H1 (cell line): ENCODE results near the gene C7orf57. TPM values are rescaled to one million over a fixed set of nuclear protein-coding genes. Genes with fewer than 3 reads are reported as not detected.

Experiments
- CTCF ChIA-PET: fragments of 300-600 bp; sonication (Branson Sonifier 250); formaldehyde crosslinking; loops from one replicate; lab custom pipeline; 2021; ENCODE audit not compliant: partially characterized antibody; lab: Charles Lee
- POLR2A ChIA-PET: fragments of 300-600 bp; sonication (Branson Sonifier 250); formaldehyde crosslinking; loops from one replicate; lab custom pipeline; 2021; ENCODE audit warnings: inconsistent platforms; ENCODE audit not compliant: partially characterized antibody; lab: Charles Lee
- DNase-seq, 2 experiments: peaks; one replicate each; pipeline versions ENCODE4 v3.0.0 to v3.0.0-alpha.2; 2010 to 2022; ENCODE audit warnings: low spot score in 2 of 2, low read depth in 1 of 2, mixed read lengths in 1 of 2
- FAIRE-seq: peaks from 2 replicates; lab custom pipeline; 2011; peaks lifted over from hg19 to GRCh38; lab: Jason Lieb, UNC
- H2AFZ ChIP-seq: 2 replicates; pipeline ENCODE4 v1.8.1; 2012; ENCODE audit warnings: low read length, inconsistent platforms
- H2AK5ac ChIP-seq: 2 replicates; pipeline ENCODE4 v1.6.1; 2013; ENCODE audit warnings: low read depth, low read length
- H2BK120ac ChIP-seq: replicated peaks from 2 replicates; pipeline ENCODE3; 2013; ENCODE audit warnings: low read depth, low read length, inconsistent platforms
- H2BK12ac ChIP-seq: 2 replicates; pipeline ENCODE4 v1.6.1; 2013; ENCODE audit warnings: low read depth, low read length
- H2BK15ac ChIP-seq: 2 replicates; pipeline ENCODE4 v1.6.1; 2013; ENCODE audit warnings: low read length
- H2BK20ac ChIP-seq: 2 replicates; pipeline ENCODE4 v1.6.1; 2013; ENCODE audit warnings: low read length
- H2BK5ac ChIP-seq: 2 replicates; pipeline ENCODE4 v1.6.1; 2013; ENCODE audit warnings: low read depth, low read length
- H3K14ac ChIP-seq: 2 replicates; pipeline ENCODE4 v1.6.1; 2013; ENCODE audit warnings: inconsistent platforms; ENCODE audit not compliant: insufficient read length
- H3K18ac ChIP-seq: 2 replicates; pipeline ENCODE4 v1.6.1; 2013; ENCODE audit warnings: low read length; ENCODE audit errors: extremely low read depth
- H3K23ac ChIP-seq: 2 replicates; pipeline ENCODE4 v1.6.1; 2013; ENCODE audit warnings: inconsistent platforms; ENCODE audit not compliant: insufficient read length
- H3K23me2 ChIP-seq: 2 replicates; pipeline ENCODE4 v1.6.1; 2013; ENCODE audit warnings: low read depth, low read length
- H3K27ac ChIP-seq: 2 replicates; pipeline ENCODE4 v1.6.1; 2011; ENCODE audit warnings: low read depth, low read length, inconsistent platforms
- H3K27me3 ChIP-seq, 4 experiments: replicated peaks in 1 of 4; 1 replicate in 1 of 4; 2 replicates in 3 of 4; pipeline versions ENCODE4 v1.6.1 to v1.8.1; 2011 to 2013; ENCODE audit warnings: low read length in 3 of 4, mild to moderate bottlenecking in 3 of 4, inconsistent platforms in 2 of 4, mixed read lengths in 2 of 4, moderate library complexity in 1 of 4; ENCODE audit not compliant: control insufficient read depth in 3 of 4, insufficient read depth in 3 of 4; ENCODE audit errors: extremely low read depth in 1 of 4
- H3K36me3 ChIP-seq, 4 experiments: 2 replicates each; pipeline versions ENCODE4 v1.6.1 to v1.8.1; 2011 to 2013; ENCODE audit warnings: mild to moderate bottlenecking in 4 of 4, low read length in 3 of 4, moderate library complexity in 2 of 4, control low read depth in 1 of 4, inconsistent platforms in 1 of 4; ENCODE audit not compliant: insufficient read depth in 4 of 4, control insufficient read depth in 2 of 4
- H3K4ac ChIP-seq: replicated peaks from 2 replicates; pipeline ENCODE3; 2013; ENCODE audit warnings: low read length, low read depth, mixed read lengths, inconsistent platforms; ENCODE audit not compliant: insufficient read length
- H3K4me1 ChIP-seq, 4 experiments: replicated peaks in 1 of 4; 1 replicate in 1 of 4; 2 replicates in 3 of 4; pipeline versions ENCODE4 v1.6.1 to v1.8.1; 2011 to 2013; ENCODE audit warnings: low read length in 3 of 4, inconsistent platforms in 2 of 4, mixed read lengths in 1 of 4; ENCODE audit not compliant: insufficient read depth in 4 of 4, control insufficient read depth in 3 of 4
- H3K4me2 ChIP-seq, 2 experiments: 2 replicates each; pipeline versions ENCODE4 v1.6.1 to v1.8.1; 2011 to 2013; ENCODE audit warnings: low read depth in 2 of 2, low read length in 2 of 2, control low read depth in 1 of 2, inconsistent platforms in 1 of 2, mild to moderate bottlenecking in 1 of 2; ENCODE audit not compliant: insufficient read depth in 1 of 2
- H3K4me3 ChIP-seq, 4 experiments: fragments of 200-600, 300-600 bp in 1 of 4; sonication (generic), shearing (Covaris generic), sonication (Bioruptor Twin) in 1 of 4; 2 replicates each; pipeline versions ENCODE4 v1.5.1 to v1.8.1; 2011 to 2016; ENCODE audit warnings: low read length in 4 of 4, low read depth in 3 of 4, control low read depth in 2 of 4, inconsistent platforms in 2 of 4, mild to moderate bottlenecking in 2 of 4, mixed read lengths in 1 of 4, moderate library complexity in 1 of 4; ENCODE audit not compliant: insufficient read depth in 2 of 4; ENCODE audit errors: extremely low read depth in 1 of 4
- H3K56ac ChIP-seq: replicated peaks from 2 replicates; pipeline ENCODE3; 2013; ENCODE audit warnings: low read depth, mild to moderate bottlenecking, mixed read lengths, low read length, inconsistent platforms; ENCODE audit not compliant: insufficient read length
- H3K79me1 ChIP-seq: 2 replicates; pipeline ENCODE4 v1.6.1; 2013; ENCODE audit warnings: low read depth, low read length, control low read depth
- H3K79me2 ChIP-seq, 2 experiments: 2 replicates each; pipeline versions ENCODE4 v1.6.1 to v1.8.1; 2012 to 2013; ENCODE audit warnings: low read length in 2 of 2, mild to moderate bottlenecking in 2 of 2, inconsistent platforms in 1 of 2; ENCODE audit not compliant: insufficient read depth in 2 of 2, control insufficient read depth in 1 of 2
- H3K9ac ChIP-seq, 4 experiments: replicated peaks in 1 of 4; 1 replicate in 1 of 4; 2 replicates in 3 of 4; pipeline versions ENCODE4 v1.6.1 to v1.8.1; 2011 to 2013; ENCODE audit warnings: low read depth in 3 of 4, low read length in 3 of 4, control low read depth in 2 of 4, mild to moderate bottlenecking in 2 of 4, moderate library complexity in 2 of 4, inconsistent platforms in 1 of 4; ENCODE audit errors: extremely low read depth in 1 of 4
- H3K9me3 ChIP-seq, 2 experiments: 2 replicates each; pipeline versions ENCODE4 v1.6.1 to v1.8.1; 2012 to 2013; ENCODE audit warnings: mild to moderate bottlenecking in 2 of 2, moderate library complexity in 2 of 2, control low read depth in 1 of 2, inconsistent platforms in 1 of 2, low read depth in 1 of 2, low read length in 1 of 2, mixed read lengths in 1 of 2; ENCODE audit not compliant: insufficient read depth in 2 of 2
- H4K20me1 ChIP-seq, 2 experiments: replicated peaks in 1 of 2; 2 replicates each; pipeline versions ENCODE3 to v1.8.1; 2011 to 2013; ENCODE audit warnings: inconsistent platforms in 2 of 2, low read length in 2 of 2, mild to moderate bottlenecking in 1 of 2; ENCODE audit not compliant: insufficient read depth in 2 of 2, control insufficient read depth in 1 of 2
- H4K5ac ChIP-seq: 2 replicates; pipeline ENCODE4 v1.6.1; 2013; ENCODE audit warnings: low read length, low read depth, mixed read lengths, inconsistent platforms; ENCODE audit not compliant: insufficient read length
- H4K8ac ChIP-seq: 2 replicates; pipeline ENCODE4 v1.8.0; 2013; ENCODE audit warnings: mild to moderate bottlenecking, moderate library complexity, low read length, inconsistent platforms; ENCODE audit not compliant: insufficient read depth; ENCODE audit errors: extremely low read depth
- H4K91ac ChIP-seq: replicated peaks from 2 replicates; pipeline ENCODE3; 2013; ENCODE audit warnings: low read length, mixed read lengths, inconsistent platforms; ENCODE audit not compliant: insufficient read length
- CBX5 ChIP-seq: fragments of 300-800, 300-1000 bp; sonication (generic); IDR thresholded peaks from 2 replicates; pipeline ENCODE4 v1.7.1; 2016; ENCODE audit warnings: antibody characterized with exemption, low read length, low read depth
- CREB1 ChIP-seq: IDR thresholded peaks from 2 replicates; pipeline ENCODE4 v1.6.1; 2012; ENCODE audit warnings: inconsistent platforms
- GTF2F1 ChIP-seq: IDR thresholded peaks from 2 replicates; pipeline ENCODE4 v1.6.1; 2012; ENCODE audit warnings: low read depth, low read length, improper control_type of control experiment, borderline replicate concordance
- HDAC6 ChIP-seq: IDR thresholded peaks from one replicate; pipeline ENCODE4 v1.7.1; 2012; ENCODE audit warnings: low read depth, mild to moderate bottlenecking, inconsistent platforms, low read length, moderate library complexity
- USF2 ChIP-seq: IDR thresholded peaks from 2 replicates; pipeline ENCODE4 v1.6.1; 2011; ENCODE audit warnings: low read length, improper control_type of control experiment
- WGBS, 2 experiments: shearing (Covaris generic) in 1 of 2; methylation state at CpG; one replicate each; pipeline versions ENCODE4 v1.1.6 to v1.1.7; 2013 to 2015; ENCODE audit warnings: low lambda C conversion rate in 2 of 2, mixed read lengths in 2 of 2, inconsistent platforms in 1 of 2, low coverage in 1 of 2, missing lambda C conversion rate in 1 of 2; ENCODE audit not compliant: insufficient replicate concordance in 2 of 2, insufficient coverage in 1 of 2, insufficient read length in 1 of 2; ENCODE audit errors: extremely low coverage in 1 of 2, missing lambda C conversion rate in 1 of 2; 5-methylcytosine and 5-hydroxymethylcytosine counted together
- polyA plus RNA-seq, 7 experiments: library from polyadenylated mRNA; depleted of rRNA in 3 of 7; stranded (reverse) in 5 of 7; unstranded in 2 of 7; fragments of >200 nt in 5 of 7; fragments of 200-250 nt in 2 of 7; gene quantifications; 1 replicate in 5 of 7; 2 replicates in 1 of 7; 4 replicates in 1 of 7; pipeline versions ENCODE4 v1.2.1 to v1.2.3, GENCODE V29; 2011 to 2013; ENCODE audit warnings: missing spikeins in 2 of 7, mixed read lengths in 2 of 7
- total RNA-seq: library from RNA; stranded (reverse); fragmentation: NEBNext Ultra II Directional; extraction: Animal tissue kit (Norgen Biotek cat#: 25700); gene quantifications from 2 replicates; pipeline ENCODE4 v1.2.1, GENCODE V29; 2021

The C7orf57 gene
- total and polyA plus RNA-seq, 2 of the 8 experiments (the other 6 are each of a cell fraction or from before 2014, with no cell fraction given): 0.08 to 0.56 TPM

GRCh38 chr7:48046458-48046857 is 11.1 kb downstream of the C7orf57 start:
- Histone ChIP-seq H2BK15ac (0 out of 2 replicates have a peak overlapping the region, but pooled peaks have one; percentile 3), H3K23me2 (no peaks in the 10 kb centered on the region; the same call in 1 of the 2 replicates), H3K56ac (no peak overlapping the region), H3K18ac (no peak overlapping the region), H3K27ac (no peak overlapping the region), H2AK5ac (no peak overlapping the region), H3K9ac (no peak overlapping the region), H3K79me2 (no peaks in the 10 kb centered on the region), H4K5ac (no peak overlapping the region), H3K23ac (no peak overlapping the region), H2BK12ac (no peak overlapping the region), H3K27me3 (no peaks in the 10 kb centered on the region), H3K4me2 (no peak overlapping the region), H3K79me1 (no peaks in the 10 kb centered on the region), H4K91ac (no peak overlapping the region), H4K8ac (no peak overlapping the region; the same call in 1 of the 2 replicates), H3K36me3 (no peaks in the 10 kb centered on the region), H3K4me3 (no peak overlapping the region), H2AFZ (peak overlapping the region; percentile 97), H2BK120ac (no peak overlapping the region), H2BK20ac (no peak overlapping the region), H3K14ac (no peak overlapping the region), H3K4me1 (peaks cover 0 to 9% (median 4%) of the 10 kb centered on the region in 4 experiments; a peak in 5 of 7 replicates), H3K4ac (no peak overlapping the region), H4K20me1 (no peaks in the 10 kb centered on the region), H2BK5ac (no peak overlapping the region), H3K9me3 (no peaks in the 10 kb centered on the region)
- 81% methylated on average over 14 of the region's 14 CpGs; no CpG with 5 or more reads in 1 of the 2 experiments for WGBS, 2 experiments
- FAIRE-seq (no peak), DNase-seq (no peak)
- ChIA-PET CTCF (interaction anchor here (0.6 to 1.2 kb wide), 2 partner anchors 13 to 55 kb away, joined by 3 read pairs; no protein-coding TSS in a partner anchor), POLR2A (interaction anchor here (0.6 kb wide), 2 partner anchors 8 to 576 kb away, joined by 3 read pairs; no protein-coding TSS in a partner anchor)
- TF ChIP-seq GTF2F1: no peak
- no peak for TF ChIP-seq USF2
- no peak for TF ChIP-seq CBX5
- TF ChIP-seq HDAC6: no peak
- no peak for TF ChIP-seq CREB1
